22Rv1 (cell line): Measurements from ENCODE around the gene ALX4.

Source experiments
- ZFX ChIP-seq: fragments of 450-650 bp; IDR thresholded peaks from 2 replicates; pipeline ENCODE4 v1.6.1; 2017; ENCODE audit warnings: antibody characterized with exemption, borderline replicate concordance
- TF ChIP-seq, protein P1 (sequence below): fragments of 450-650 bp; IDR thresholded peaks from 2 replicates; pipeline ENCODE4 v1.5.1; 2017; ENCODE audit warnings: mild to moderate bottlenecking

DNA sequence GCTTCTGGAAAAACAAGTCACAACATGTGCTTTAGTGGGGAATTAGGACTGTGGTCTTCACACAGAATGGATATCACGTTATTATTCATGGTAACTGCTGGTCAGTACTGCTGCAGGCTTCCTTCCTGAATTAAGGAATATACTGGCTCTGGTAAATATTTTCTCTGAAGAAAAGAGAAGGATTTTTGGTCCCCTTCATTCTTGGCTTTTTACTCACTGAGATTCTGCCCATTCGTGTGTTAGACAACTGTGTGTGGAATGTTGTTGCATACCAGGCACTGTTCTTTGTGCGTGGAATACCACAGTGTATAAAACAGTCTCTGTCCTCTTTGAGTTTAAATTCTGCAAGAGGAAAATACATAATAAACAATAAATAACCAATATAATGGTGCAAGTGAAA, 80.3 kb downstream of the ALX4 start:
- TF ChIP-seq, protein P1, sequence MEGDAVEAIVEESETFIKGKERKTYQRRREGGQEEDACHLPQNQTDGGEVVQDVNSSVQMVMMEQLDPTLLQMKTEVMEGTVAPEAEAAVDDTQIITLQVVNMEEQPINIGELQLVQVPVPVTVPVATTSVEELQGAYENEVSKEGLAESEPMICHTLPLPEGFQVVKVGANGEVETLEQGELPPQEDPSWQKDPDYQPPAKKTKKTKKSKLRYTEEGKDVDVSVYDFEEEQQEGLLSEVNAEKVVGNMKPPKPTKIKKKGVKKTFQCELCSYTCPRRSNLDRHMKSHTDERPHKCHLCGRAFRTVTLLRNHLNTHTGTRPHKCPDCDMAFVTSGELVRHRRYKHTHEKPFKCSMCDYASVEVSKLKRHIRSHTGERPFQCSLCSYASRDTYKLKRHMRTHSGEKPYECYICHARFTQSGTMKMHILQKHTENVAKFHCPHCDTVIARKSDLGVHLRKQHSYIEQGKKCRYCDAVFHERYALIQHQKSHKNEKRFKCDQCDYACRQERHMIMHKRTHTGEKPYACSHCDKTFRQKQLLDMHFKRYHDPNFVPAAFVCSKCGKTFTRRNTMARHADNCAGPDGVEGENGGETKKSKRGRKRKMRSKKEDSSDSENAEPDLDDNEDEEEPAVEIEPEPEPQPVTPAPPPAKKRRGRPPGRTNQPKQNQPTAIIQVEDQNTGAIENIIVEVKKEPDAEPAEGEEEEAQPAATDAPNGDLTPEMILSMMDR, result no peak
- no peak for TF ChIP-seq ZFX
